Skeletal muscle satellite cell (primary cell): ENCODE data around the gene CTSD.

Experiments used
- H3K27me3 ChIP-seq: 2 replicates; pipeline ENCODE4 v1.7.0; 2013; ENCODE audit warnings: low read length; ENCODE audit not compliant: control insufficient read depth, insufficient read depth
- H3K36me3 ChIP-seq: 2 replicates; pipeline ENCODE4 v1.7.0; 2013; ENCODE audit warnings: mild to moderate bottlenecking, control low read depth, low read length; ENCODE audit not compliant: insufficient read depth
- H3K4me1 ChIP-seq: 2 replicates; pipeline ENCODE4 v1.7.0; 2013; ENCODE audit warnings: low read length; ENCODE audit not compliant: control insufficient read depth, insufficient read depth
- H3K4me2 ChIP-seq: 2 replicates; pipeline ENCODE4 v1.7.0; 2013; ENCODE audit warnings: mild to moderate bottlenecking, low read length
- H3K4me3 ChIP-seq: 2 replicates; pipeline ENCODE4 v1.7.0; 2013; ENCODE audit warnings: low read length
- H3K9ac ChIP-seq: 2 replicates; pipeline ENCODE4 v1.7.0; 2013; ENCODE audit warnings: mild to moderate bottlenecking, low read depth, low read length, moderate library complexity
- H3K9me3 ChIP-seq: replicated peaks from 2 replicates; pipeline ENCODE4 v1.7.0; 2013; ENCODE audit warnings: mild to moderate bottlenecking, control low read depth, low read length

The CTSD gene

GRCh38 chr11:1705126-1706052 lies 58.3 kb downstream of the CTSD start:
- H3K9ac ChIP-seq, result no peak overlapping the region
- H3K4me2 ChIP-seq, result no peak overlapping the region
- H3K4me3 ChIP-seq, result no peak overlapping the region
- no peaks in the 10 kb centered on the region for H3K36me3 ChIP-seq
- H3K9me3 ChIP-seq, result no peaks in the 10 kb centered on the region
- H3K4me1 ChIP-seq, result no peaks in the 10 kb centered on the region
- H3K27me3 ChIP-seq, result peaks cover 69% of the 10 kb centered on the region

- Histone ChIP-seq H3K27me3 (peaks cover 56% of the 10 kb centered on the region), H3K4me1 (no peaks in the 10 kb centered on the region), H3K9me3 (no peaks in the 10 kb centered on the region), H3K4me3 (no peak overlapping the region), H3K9ac (no peak overlapping the region), H3K36me3 (no peaks in the 10 kb centered on the region), H3K4me2 (no peak overlapping the region)
Measured at GRCh38 chr11:1703146-1703545, 60.6 kb downstream of the CTSD start.
